ENCODE measurements around the gene CLSTN2.

The CLSTN2 gene

GRCh38 chr3:140358686-140359085, 423.7 kb downstream of the CLSTN2 start:
- intact Hi-C loops (cut with DNase I): no loop called here
- no peak for DNase-seq

- intact Hi-C loops (cut with DNase I): no loop called here
- no peak for DNase-seq
Measured at GRCh38 chr3:140359233-140359995, 424.4 kb downstream of the CLSTN2 start.

- intact Hi-C loops (cut with DNase I): no loop called here
- no peak for DNase-seq
Measured at GRCh38 chr3:140360332-140360731, 425.3 kb downstream of the CLSTN2 start.

- no peak for DNase-seq
- intact Hi-C loops (cut with DNase I): no loop called here
Measured at GRCh38 chr3:140363801-140364200, 428.8 kb downstream of the CLSTN2 start.

GRCh38 chr3:140365872-140366697, 431.1 kb downstream of the CLSTN2 start:
- no peak for DNase-seq
- intact Hi-C loops (cut with DNase I): no loop called here

- intact Hi-C loops (cut with DNase I): no loop called here
- DNase-seq: no peak
Measured at GRCh38 chr3:140368223-140368811, 433.3 kb downstream of the CLSTN2 start.

GRCh38 chr3:140370686-140371085, 435.7 kb downstream of the CLSTN2 start:
- intact Hi-C loops (cut with DNase I): no loop called here
- no peak for DNase-seq

- intact Hi-C loops (cut with DNase I): no loop called here
- DNase-seq: no peak
Measured at GRCh38 chr3:140373234-140373633, 438.2 kb downstream of the CLSTN2 start.

- intact Hi-C loops (cut with DNase I): no loop called here
- no peak for DNase-seq
Measured at GRCh38 chr3:140375002-140375401, 440.0 kb downstream of the CLSTN2 start.

- intact Hi-C loops (cut with DNase I): no loop called here
- no peak for DNase-seq
Measured at GRCh38 chr3:140376136-140376889, 441.3 kb downstream of the CLSTN2 start.

GRCh38 chr3:140377644-140378043, 442.7 kb downstream of the CLSTN2 start:
- intact Hi-C loops (cut with DNase I): no loop called here
- no peak for DNase-seq

- DNase-seq: peak in 1 of 10 donors; percentile 18
- intact Hi-C loops (cut with DNase I): no loop called here
Measured at GRCh38 chr3:140378571-140379340, 443.8 kb downstream of the CLSTN2 start.

- intact Hi-C loops (cut with DNase I): no loop called here
- no peak for DNase-seq
Measured at GRCh38 chr3:140384028-140384771, 449.2 kb downstream of the CLSTN2 start.

- intact Hi-C loops (cut with DNase I): no loop called here
- DNase-seq: no peak
Measured at GRCh38 chr3:140384876-140385275, 449.9 kb downstream of the CLSTN2 start.

GRCh38 chr3:140386357-140387100, 451.5 kb downstream of the CLSTN2 start:
- peak in 8 of 10 donors; percentile 29 to 91 (median 56) for DNase-seq
- intact Hi-C loops (cut with DNase I): no loop called here

- DNase-seq: no peak
- intact Hi-C loops (cut with DNase I): no loop called here
Measured at GRCh38 chr3:140387244-140387643, 452.3 kb downstream of the CLSTN2 start.

- no peak for DNase-seq
- intact Hi-C loops (cut with DNase I): no loop called here
Measured at GRCh38 chr3:140388202-140388922, 453.4 kb downstream of the CLSTN2 start.

- no peak for DNase-seq
- intact Hi-C loops (cut with DNase I): no loop called here
Measured at GRCh38 chr3:140391061-140391460, 456.1 kb downstream of the CLSTN2 start.

Data from posterior cingulate gyrus (tissue), 11 donors.